Stimulated activated CD4-positive, alpha-beta T cell treated with anti-CD3 and anti-CD28 coated beads, Interleukin-1b, Interleukin-23, amount 100 ng/mL, for 24 hours (primary cell): ENCODE measurements around the gene BCOR.

Experiments
- DNase-seq, 4 experiments: peaks; one replicate each; pipeline ENCODE4 v3.0.0-alpha.2; 2020; ENCODE audit warnings: low read depth in 4 of 4, low spot score in 1 of 4

BCOR gene

DNA sequence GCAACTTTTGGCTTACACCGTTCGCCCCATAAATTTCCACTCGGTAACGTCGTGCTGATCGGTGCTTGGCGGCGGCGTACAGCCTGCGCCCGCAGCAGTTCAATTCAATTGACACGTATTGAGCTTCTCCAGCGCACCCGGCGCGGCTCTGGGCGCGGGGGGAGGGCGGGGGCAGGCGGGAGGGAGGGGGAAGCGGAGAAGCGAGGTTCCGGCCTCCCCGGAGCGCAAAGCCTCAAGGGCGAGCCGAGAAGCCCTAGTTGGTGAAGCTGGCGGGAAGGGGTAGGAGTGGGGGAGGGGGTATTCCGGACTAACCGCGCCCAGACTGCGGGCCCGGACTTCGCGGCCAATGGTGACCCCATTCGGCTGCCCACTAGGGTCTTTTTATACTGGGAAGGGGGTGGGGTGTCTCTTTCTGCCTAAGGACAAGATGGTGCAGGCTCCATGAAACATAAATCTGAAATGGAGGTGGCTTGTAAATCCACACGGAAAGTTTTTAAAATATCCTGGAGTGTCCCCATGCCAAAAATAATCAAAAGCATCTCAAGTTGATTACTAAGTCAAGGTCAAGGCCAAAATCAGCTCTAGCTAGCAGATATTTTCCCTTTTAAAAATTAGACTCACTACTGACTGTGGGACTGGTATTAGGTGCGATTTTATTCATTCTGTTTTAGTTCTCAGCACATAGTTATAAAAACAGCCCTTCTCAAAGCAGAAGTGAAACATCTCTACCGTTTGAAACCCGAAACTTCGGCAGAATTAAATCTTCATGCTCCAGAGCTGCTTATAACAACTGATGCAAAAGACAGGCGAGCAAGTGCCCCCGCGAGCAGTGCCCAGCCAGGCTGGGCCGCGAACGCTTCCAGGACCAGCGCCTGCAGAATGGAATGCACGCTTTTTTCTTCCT is 1.5 kb upstream of the BCOR start:
- DNase-seq, result no peak

DNA sequence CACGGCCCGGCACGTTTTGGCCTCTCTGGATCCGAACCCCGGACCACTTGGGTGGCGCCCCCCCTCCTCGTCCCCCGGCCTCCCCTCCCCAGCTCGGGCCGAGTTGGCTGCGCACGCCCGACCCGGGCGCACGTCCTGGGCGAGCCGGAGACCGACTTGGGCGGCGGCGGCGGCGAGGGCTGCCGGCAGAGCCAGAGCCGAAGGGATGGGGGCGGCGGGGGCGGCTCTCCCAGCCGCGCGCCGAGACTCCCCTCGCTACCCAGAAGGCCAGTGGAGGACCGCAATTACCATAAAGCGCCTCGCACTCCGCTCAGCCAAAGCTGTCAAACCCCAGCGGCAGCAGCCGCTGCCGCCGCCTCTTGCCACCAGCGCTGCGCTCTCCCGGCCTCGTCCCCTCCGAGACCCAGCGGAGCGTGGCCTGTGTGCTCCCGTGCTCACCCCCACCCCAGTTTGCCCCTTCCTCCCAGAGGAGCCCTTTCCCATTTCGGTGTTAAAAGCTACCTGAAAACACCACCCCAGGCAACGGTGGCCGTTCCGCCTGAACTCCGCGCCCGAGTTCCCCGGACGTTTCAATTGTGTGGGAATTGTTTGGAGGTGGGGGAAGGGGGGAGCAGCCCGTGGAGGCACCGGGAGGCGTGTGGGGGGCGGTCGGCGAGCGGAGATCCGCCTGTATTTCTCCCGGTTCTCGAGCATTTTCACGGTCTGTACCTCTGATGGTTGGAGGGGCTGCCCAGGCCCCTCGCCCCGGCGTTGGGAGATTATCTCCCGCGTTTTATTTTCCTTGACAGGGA is 701 bp upstream of the BCOR start:
- peak in 1 of 4 experiments; percentile 20 for DNase-seq

DNA sequence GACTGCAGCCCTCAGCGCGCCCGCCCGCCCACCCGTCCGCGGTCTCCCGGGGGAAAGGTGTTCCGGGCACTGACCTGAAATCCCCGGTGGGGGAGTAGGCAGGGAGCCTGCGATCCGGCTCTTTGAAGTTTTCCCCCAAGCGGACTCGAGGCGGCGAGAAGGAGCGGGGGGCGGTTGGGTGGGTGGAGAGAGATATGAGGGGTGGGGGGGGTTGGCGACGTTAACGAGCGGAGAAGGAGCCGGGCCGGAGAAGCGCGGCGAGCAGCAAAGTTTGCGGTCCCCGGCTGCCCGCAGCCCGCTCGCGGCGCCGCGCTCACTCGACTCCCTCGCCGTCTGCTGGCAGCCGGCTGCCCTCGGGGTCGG is 636 bp downstream of the BCOR start:
- no peak for DNase-seq

DNA sequence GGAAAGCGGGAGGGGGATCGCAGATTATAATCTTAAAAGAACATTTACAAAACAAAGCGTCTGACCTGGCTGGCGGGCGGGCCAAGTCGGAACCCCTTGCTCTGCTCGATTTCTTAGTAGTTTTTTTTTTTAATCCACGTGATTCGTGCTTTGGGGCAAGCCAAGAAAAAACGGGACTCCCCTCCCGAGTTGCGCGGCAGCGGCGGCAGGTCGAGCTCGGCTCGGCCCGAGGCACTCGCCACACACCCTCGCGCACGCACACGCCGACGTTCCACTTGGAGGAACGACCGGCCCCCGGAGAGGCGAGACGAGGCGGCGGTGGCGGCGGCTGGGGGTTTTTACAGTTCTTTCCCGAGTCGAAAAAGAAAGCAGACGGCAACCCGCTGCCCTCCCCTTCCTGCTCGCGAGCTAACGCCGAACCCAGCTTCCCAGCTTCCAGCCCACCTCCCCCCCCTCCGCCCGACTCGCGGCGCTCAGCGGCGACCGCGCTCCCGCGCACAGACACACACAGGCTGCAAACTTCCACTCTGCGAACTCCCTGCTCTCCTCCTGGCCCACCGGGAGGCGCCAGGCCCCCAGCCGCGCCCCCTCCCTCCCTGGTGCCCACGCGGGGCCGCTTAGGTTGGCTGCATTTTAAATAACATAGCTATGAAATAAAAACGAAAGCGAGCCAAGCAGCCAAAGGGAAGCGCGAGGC is 1.2 kb downstream of the BCOR start:
- peak in 1 of 4 experiments; percentile 49 for DNase-seq

DNA sequence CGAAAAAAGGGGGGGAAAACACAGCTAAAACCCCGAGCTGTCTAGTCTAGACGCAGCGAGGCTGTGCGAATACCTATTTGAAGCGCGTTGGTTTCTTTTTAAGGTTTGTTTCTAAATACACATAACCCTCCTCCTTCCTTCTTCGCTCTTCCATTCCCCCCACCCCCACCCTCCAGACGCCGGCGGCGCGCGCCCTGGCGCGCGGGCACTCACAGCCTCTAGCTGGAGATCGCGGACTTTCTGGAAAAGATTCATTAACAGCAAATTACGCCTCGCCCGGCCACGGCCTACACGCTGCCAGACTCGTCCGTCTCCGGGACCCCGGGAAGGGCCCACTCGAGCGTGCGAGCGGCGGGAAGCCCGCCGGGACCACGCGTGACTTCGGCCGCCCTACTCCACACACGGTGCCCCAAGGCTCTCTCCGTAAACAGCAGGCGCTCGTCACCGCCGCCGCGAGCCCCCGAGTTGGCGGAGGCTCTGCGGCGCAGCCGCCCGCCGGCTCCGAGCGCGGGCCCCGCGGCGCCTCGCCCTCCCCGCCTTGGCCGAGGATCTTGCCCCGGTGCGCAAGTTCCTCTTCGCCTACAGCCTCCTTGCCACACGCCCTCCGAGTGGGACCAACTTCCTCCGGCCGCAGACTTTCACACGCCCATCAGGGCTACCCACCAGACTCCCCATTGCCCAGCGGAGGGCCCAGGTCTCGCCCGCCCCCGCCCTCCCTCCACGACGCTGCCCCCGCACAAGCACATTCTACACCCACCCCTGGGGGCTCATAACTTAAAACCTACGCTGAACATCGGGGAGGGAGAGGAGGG is 2.0 kb downstream of the BCOR start:
- DNase-seq, result no peak

DNA sequence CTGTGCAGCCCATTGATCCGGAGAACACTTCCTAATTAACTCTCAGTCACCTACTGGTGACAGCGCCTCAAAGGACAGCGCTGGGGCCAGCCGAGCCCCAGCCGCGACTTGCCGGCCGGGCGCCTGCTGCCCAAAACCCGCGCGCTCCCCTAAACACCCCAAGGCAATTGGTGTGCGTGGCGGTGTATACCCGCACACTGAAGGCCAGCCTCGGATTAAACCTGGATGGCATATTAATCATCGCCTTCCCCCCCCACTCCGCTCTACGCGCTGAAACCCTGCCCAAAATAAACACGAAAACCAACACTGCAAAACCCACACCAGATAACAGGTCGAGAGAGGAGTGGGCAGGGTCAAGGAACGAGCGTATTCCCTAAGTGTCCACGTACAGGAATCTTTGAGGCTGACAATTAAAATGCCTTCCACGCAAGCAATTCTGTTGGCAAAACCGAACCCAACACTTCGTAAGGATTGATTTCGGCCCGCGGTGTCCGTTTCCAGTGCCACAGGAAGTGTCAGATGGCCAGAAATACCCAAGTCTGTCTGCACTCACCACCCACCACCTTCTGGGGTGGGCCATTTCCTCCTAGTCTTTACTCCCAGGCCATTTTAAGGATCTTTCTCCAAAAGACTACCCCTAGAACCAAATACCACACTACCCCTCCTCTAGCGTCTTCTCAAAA is 2.7 kb downstream of the BCOR start:
- no peak for DNase-seq

DNA sequence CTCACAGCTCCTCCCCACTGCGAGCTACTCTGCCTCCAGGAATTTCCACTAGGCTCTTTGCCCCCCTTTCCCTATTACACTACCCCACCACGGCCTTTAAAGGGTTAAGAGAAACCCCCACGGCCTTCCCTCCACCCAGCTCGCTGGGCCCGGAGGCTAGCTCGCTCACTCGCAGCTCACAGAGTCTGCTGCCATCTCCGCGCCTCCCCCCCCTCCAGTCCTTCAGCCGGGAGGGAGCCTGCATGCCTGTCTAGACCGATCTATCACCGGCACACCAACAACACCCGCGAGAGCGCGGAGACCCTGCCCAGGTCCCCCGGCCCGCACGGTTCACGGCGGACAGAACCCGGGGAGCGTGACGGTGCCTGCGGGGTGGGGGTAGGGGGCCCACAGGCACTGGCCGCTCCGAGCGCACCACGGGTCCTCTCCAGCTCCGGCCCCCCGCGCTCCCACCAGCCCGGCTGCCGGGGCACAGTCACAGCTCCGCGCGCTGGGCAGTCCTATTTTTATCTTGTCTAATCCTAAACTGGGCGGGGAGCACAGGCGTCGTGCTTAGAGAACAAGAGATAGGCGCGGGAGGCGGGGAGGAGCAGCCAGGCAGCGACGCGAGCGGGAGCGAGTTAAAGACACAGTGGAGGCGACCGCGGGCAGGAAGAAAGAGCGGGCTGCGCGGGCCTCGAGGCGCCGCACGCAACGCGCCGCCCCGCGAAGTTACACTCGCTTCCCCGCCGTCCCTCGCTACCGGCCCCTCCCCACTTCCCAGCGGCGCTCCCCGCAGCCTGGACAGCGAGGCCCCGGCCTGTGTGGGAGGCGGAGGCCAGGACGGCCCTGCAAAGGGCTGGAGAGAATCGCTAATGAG is 3.5 kb downstream of the BCOR start:
- no peak for DNase-seq

DNA sequence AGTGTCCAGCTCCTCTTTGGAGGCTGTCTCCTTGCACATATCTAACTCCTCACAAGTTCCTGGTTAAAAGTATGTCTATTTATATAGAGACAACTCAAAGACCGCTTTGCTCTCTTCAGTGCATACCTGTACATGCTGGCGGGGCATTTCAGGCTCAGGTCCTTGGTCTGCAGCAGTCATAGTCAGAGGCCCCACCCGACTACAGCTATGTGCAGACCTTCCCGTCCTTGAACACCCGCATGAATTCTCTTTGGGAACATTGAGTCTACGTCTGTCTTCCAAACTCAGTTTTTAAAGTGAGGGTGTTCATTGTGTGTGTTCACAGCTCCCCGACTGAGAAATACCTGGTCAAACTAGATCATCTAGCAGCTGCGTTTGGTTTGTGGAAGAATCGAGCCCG is 4.2 kb downstream of the BCOR start:
- no peak for DNase-seq

DNA sequence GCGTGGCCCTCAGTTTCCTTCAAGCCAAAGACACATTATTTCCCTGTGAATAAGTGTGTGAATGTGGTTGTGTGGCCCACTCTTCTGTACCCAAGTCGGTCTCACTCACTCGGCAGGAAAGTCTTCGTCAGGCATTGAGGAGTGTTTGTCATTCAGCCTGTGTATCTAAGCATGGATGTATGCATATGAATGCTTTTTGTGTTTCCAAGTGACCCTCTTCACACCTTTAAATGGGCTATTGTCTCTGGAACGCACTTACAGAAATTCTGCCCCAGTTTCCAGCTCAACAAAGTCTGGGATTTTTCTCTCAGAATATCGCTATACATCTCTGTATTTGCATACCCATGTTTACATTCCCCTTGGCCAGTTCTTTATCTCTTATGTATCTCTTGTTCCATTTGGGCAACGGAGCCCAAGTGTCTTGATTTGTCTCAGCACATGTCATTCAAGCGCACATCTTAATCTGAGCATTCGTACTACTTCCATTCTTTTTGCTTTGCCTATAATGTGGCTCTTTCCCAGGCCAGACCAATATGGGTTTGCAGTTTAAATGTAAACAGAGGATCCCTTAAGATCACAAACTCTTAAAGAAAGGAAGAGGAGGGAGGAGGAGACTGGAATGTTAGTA is 4.8 kb downstream of the BCOR start:
- no peak for DNase-seq

DNA sequence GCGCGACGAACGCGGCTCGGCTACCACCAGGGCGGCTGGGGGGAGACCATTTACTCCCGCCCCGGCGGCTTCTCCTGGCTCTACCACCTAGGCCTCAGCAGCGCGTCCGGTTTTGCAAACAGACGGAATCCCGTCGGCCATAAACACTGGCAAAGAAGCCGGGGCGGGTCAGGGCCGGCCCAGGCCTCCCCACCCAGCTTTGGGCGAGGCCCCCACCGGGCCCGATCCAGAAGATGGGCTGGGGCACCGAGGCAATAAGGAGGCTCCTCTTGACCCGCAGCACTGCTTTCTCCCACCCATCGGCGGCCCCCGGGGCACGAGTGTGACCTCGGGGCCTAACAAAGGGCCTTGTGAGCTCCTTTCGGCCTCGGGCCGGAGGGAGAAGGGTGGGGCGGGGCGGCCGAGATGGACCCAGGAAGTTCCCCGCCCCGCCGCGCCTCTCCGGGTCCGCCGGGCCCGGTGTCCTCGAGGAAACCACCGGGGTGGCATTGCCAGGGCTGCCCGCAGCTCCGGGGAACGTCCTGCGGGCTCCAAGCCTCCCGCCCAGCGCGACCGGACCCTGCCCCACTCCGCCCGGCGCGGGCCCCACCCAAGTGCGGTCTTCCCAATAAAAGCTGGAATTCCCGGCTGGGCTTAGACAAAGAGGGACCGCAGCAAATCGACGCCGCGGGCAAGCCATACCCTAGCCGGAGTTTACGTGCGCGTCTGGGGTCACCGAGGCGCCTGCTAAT is 5.9 kb downstream of the BCOR start:
- no peak for DNase-seq

DNA sequence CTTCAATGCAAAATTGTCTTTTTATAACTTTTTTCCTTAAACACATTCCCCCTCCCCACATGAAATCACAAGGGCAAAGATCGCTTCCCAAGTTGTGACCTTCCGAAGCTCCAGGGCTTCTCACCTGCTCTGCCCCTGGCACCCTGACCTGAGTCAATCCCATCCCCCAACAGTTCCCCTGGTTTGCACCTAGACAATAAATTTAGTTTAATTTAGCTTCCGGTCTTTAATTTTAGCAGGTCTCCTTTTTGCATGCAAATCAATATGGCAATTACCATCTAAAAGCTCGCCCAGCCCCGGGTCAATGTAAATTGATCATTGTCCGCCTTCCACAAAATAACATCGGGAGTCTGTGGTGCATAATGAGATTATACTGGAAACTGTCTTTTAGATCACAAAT is 6.8 kb downstream of the BCOR start:
- DNase-seq, result no peak

DNA sequence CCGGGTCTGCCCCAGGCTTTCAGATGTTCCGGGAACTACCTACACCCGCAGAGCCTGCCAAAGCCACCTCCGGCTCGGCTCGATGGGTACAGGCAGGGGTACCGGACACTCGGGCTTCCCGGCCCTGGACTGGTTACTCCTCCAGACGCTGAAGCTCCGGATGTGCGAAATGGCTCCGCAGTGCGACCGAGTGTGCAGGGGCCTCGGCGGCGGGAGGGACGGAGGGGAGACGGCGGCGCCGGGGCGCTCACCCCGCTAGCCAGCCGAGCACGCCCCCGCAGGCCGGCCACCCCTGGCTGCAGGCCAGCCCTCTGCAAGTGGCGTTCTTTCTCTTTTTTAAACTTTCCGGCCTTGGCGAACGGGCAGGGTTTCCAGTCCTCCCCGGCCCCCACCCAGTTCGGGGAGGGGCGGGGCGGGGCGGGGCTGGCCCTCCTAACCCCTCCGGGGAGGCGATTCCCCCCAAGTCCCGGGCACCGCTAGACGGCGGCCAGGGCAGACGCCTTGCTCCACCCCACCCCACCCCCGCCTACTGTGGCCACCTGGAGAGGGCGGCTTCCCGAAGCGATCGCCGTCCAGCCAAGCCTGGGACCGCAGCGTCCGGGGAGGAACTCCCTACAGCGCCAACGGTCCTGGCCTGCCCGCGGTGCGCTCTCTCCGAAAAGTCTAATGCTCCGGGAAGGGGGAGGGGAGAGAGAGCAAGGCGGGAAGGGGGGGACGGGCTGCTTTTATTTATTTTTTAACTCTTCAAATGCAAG is 7.5 kb downstream of the BCOR start:
- no peak for DNase-seq

DNA sequence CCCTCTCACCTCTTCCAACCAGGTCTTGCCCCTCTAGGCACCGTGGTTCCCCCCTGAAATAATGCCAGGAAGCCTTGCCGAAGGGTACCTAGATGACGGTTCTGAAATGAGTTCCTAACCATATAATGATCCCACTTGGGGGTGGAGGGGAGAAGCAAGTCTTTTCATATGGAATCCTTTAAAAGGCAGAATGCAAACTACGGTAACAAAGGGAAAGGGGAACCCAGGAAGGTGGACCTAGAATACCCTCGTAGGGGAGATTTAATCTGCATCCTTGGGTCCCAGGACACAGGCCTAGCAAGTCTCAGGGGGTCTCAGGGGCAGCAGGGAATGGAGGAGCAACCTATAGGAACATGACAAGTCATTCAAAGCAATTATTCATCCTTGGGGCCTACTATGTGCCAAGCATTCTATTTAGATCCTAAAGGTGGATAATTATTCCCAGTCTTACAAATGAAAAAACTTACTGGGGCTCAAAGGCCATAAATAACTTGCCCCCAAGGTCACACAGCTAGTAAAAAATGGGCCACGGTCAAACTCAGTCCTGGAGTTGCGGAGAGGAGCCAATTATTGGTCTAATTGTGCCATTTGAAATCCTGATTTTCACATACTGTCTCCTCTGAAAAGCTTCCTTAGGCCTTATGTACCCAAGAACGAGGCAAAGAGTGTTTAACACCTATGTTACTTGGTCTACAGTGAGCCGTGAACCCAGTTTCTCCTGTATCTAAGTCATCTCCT is 8.8 kb downstream of the BCOR start:
- DNase-seq, result no peak

DNA sequence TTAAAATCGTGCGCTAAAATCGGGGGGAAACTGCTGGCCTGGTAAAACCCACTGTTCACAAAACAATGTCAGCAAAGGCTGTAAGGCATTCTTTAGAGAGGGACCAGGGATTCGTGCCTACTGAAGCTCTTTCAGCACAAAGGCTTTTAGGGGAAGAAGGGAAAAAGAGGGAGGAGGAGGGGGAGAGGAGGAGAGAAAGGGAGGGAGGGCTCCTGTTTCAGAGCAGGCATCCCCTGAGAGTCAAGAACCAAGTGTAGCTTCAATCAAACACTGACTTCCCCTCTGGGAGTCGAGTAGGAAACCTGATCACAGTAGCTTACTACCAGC is 9.5 kb downstream of the BCOR start:
- DNase-seq, result no peak

DNA sequence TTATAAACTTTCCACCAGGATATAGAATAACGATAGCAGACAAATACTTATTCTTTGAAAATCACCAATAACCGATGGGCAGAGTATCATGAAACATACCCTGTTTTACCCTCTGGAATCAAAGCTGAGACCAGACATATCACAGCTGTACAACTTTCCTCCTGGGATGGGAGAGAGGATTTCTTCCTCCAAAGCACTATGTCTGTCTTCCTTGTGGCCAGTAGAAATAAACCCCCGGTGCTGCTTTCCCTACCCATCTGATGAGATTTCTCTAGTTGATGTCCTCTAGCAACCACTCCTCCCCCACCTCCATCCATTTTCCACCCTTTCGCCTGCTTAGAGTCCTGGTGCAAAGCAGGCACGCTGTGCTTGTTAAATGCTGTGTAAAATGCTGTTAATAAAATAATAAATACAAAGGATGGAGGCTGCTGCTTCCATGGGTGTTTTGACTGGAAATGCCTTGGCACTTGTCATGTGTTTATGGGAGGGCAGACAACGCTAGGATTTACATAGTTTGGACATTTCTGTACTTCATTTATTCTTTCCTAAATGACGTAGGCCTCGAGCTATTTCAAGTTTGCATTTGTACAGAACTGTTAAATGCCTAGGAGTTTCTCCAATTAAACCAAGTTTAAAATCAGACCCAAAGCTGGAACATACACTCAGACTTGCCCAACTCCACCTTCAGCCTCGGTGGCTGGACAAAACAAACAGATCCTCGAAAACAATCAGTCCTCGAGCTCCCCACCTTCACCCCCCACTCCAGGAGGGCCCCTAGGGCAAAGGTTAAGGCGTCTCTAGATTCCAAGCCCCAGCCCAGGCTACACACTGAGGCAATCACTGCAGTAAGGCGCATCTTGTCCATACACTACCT is 10.1 kb downstream of the BCOR start:
- no peak for DNase-seq
